ENCODE data around the gene ERVMER34-1.

The ERVMER34-1 gene

GRCh38 chr4:52716364-52717151, 34.7 kb downstream of the ERVMER34-1 start:
- no peak for DNase-seq

- no peak for DNase-seq
These were observed 35.3 kb downstream of the ERVMER34-1 start for GRCh38 chr4:52715914-52716313.

- DNase-seq, result no peak
These were observed 35.8 kb downstream of the ERVMER34-1 start for GRCh38 chr4:52715255-52715897.

- DNase-seq, result no peak
These were observed 36.5 kb downstream of the ERVMER34-1 start for GRCh38 chr4:52714597-52715254.

- DNase-seq, result no peak
These were observed 37.7 kb downstream of the ERVMER34-1 start for GRCh38 chr4:52713456-52713937.

GRCh38 chr4:52712251-52713130, 38.7 kb downstream of the ERVMER34-1 start:
- DNase-seq, result peak; percentile 98 to 99

GRCh38 chr4:52711834-52712250, 39.4 kb downstream of the ERVMER34-1 start:
- DNase-seq, result peak; percentile 51 to 64

GRCh38 chr4:52711272-52711671, 40.0 kb downstream of the ERVMER34-1 start:
- no peak for DNase-seq

GRCh38 chr4:52709155-52709554, 42.1 kb downstream of the ERVMER34-1 start:
- DNase-seq, result no peak

GRCh38 chr4:52704661-52705060, 46.6 kb downstream of the ERVMER34-1 start:
- DNase-seq, result no peak

GRCh38 chr4:52704133-52704532, 47.1 kb downstream of the ERVMER34-1 start:
- DNase-seq, result no peak

- no peak for DNase-seq
These were observed 50.0 kb downstream of the ERVMER34-1 start for GRCh38 chr4:52701207-52701606.

GRCh38 chr4:52694936-52695335, 56.3 kb downstream of the ERVMER34-1 start:
- DNase-seq, result no peak

GRCh38 chr4:52693492-52693891, 57.7 kb downstream of the ERVMER34-1 start:
- DNase-seq, result no peak

Measured in SHP77 (cell line).